H9 (cell line): Measurements from ENCODE around the gene APOL2. TPM values are rescaled to one million over a fixed set of nuclear protein-coding genes. Genes with fewer than 3 reads are reported as not detected.

ENCODE experiments used
- DNase-seq: peaks from one replicate; pipeline ENCODE4 v3.0.0-alpha.2; 2017
- H2AFZ ChIP-seq: one replicate; pipeline ENCODE4 v1.6.1; 2013; ENCODE audit warnings: mild to moderate bottlenecking, low read length, control low read depth, moderate library complexity
- H2AK5ac ChIP-seq: 2 replicates; pipeline ENCODE4 v1.6.1; 2013; ENCODE audit warnings: low read length, control low read depth, mixed read lengths; ENCODE audit not compliant: insufficient read length
- H2BK120ac ChIP-seq: one replicate; pipeline ENCODE4 v1.6.1; 2013; ENCODE audit warnings: low read depth, mild to moderate bottlenecking, low read length, control low read depth, inconsistent platforms; ENCODE audit not compliant: poor library complexity, severe bottlenecking
- H2BK12ac ChIP-seq: 2 replicates; pipeline ENCODE4 v1.6.1; 2013; ENCODE audit warnings: low read length, control low read depth, mixed read lengths, low read depth; ENCODE audit not compliant: insufficient read length
- H2BK15ac ChIP-seq: 2 replicates; pipeline ENCODE4 v1.6.1; 2013; ENCODE audit warnings: low read depth, low read length, control low read depth
- H2BK20ac ChIP-seq: one replicate; pipeline ENCODE4 v1.6.1; 2013; ENCODE audit warnings: low read depth, mild to moderate bottlenecking, low read length, control low read depth, inconsistent platforms; ENCODE audit not compliant: poor library complexity, severe bottlenecking
- H2BK5ac ChIP-seq: 2 replicates; pipeline ENCODE4 v1.6.1; 2013; ENCODE audit warnings: low read length, control low read depth, mixed read lengths; ENCODE audit not compliant: insufficient read length
- H3K14ac ChIP-seq: 2 replicates; pipeline ENCODE4 v1.6.1; 2013; ENCODE audit warnings: low read length, control low read depth; ENCODE audit not compliant: insufficient read depth
- H3K18ac ChIP-seq: 2 replicates; pipeline ENCODE4 v1.6.1; 2013; ENCODE audit warnings: low read depth, mild to moderate bottlenecking, mixed read lengths, low read length, control low read depth; ENCODE audit not compliant: insufficient read length
- H3K23ac ChIP-seq: 2 replicates; pipeline ENCODE4 v1.6.1; 2013; ENCODE audit warnings: low read length, control low read depth, mixed read lengths, low read depth; ENCODE audit not compliant: insufficient read length
- H3K23me2 ChIP-seq: 2 replicates; pipeline ENCODE4 v1.6.1; 2013; ENCODE audit warnings: low read depth, mild to moderate bottlenecking, mixed read lengths, low read length, control low read depth; ENCODE audit not compliant: insufficient read length, poor library complexity, severe bottlenecking
- H3K27ac ChIP-seq: 2 replicates; pipeline ENCODE4 v1.5.1; 2013; ENCODE audit warnings: low read length, control low read depth, mixed read lengths, low read depth; ENCODE audit not compliant: insufficient read length
- H3K27me3 ChIP-seq: 2 replicates; pipeline ENCODE4 v1.6.1; 2013; ENCODE audit warnings: low read length, control low read depth, inconsistent platforms; ENCODE audit not compliant: insufficient read depth
- H3K4ac ChIP-seq: 2 replicates; pipeline ENCODE4 v1.6.1; 2013; ENCODE audit warnings: low read depth, mild to moderate bottlenecking, control low read depth, inconsistent platforms, low read length, moderate library complexity
- H3K4me1 ChIP-seq: 2 replicates; pipeline ENCODE4 v1.6.1; 2013; ENCODE audit warnings: low read length, control low read depth, inconsistent platforms; ENCODE audit not compliant: insufficient read depth
- H3K4me2 ChIP-seq: 2 replicates; pipeline ENCODE4 v1.6.1; 2013; ENCODE audit warnings: low read length, control low read depth, mixed read lengths; ENCODE audit not compliant: insufficient read length, insufficient read depth
- H3K56ac ChIP-seq: 2 replicates; pipeline ENCODE4 v1.6.1; 2013; ENCODE audit warnings: low read depth, mild to moderate bottlenecking, mixed read lengths, low read length, control low read depth; ENCODE audit not compliant: insufficient read length
- H3K79me1 ChIP-seq: 2 replicates; pipeline ENCODE4 v1.6.1; 2013; ENCODE audit warnings: low read depth, mild to moderate bottlenecking, moderate library complexity, low read length, control low read depth, inconsistent platforms; ENCODE audit not compliant: insufficient read depth, poor library complexity, severe bottlenecking
- H3K79me2 ChIP-seq: 2 replicates; pipeline ENCODE4 v1.6.1; 2013; ENCODE audit warnings: low read length, control low read depth, inconsistent platforms; ENCODE audit not compliant: insufficient read depth
- H3K9ac ChIP-seq: 2 replicates; pipeline ENCODE4 v1.6.1; 2013; ENCODE audit warnings: low read length, control low read depth, mixed read lengths; ENCODE audit not compliant: insufficient read length; ENCODE audit errors: extremely low read depth
- H3K9me3 ChIP-seq: one replicate; pipeline ENCODE4 v1.6.1; 2013; ENCODE audit warnings: low read depth, low read length, inconsistent platforms; ENCODE audit not compliant: control insufficient read depth
- H3T11ph ChIP-seq: one replicate; pipeline ENCODE4 v1.6.1; 2013; ENCODE audit warnings: mild to moderate bottlenecking, low read length, control low read depth, inconsistent platforms
- H4K20me1 ChIP-seq: one replicate; pipeline ENCODE4 v1.6.1; 2013; ENCODE audit not compliant: control insufficient read depth, insufficient read length, insufficient read depth
- H4K5ac ChIP-seq: 2 replicates; pipeline ENCODE4 v1.6.1; 2013; ENCODE audit warnings: low read depth, mild to moderate bottlenecking, mixed read lengths, low read length, control low read depth; ENCODE audit not compliant: insufficient read length
- H4K8ac ChIP-seq: replicated peaks from 2 replicates; pipeline ENCODE4 v1.6.1; 2013; ENCODE audit warnings: low read length, control low read depth, mixed read lengths, low read depth; ENCODE audit not compliant: insufficient read length
- H4K91ac ChIP-seq: 2 replicates; pipeline ENCODE4 v1.6.1; 2013; ENCODE audit warnings: low read depth, mild to moderate bottlenecking, moderate library complexity, mixed read lengths, low read length, control low read depth; ENCODE audit not compliant: insufficient read length
- H3K27ac Mint-ChIP-seq, 3 experiments: 2 replicates in 2 of 3; 3 replicates in 1 of 3; pipeline ENCODE4 v1.8.0; 2020 to 2021; ENCODE audit warnings: mixed read lengths in 3 of 3, mild to moderate bottlenecking in 1 of 3, moderate library complexity in 1 of 3
- H3K27me3 Mint-ChIP-seq: 2 replicates; pipeline ENCODE4 v1.8.0; 2021; ENCODE audit warnings: low read depth, mild to moderate bottlenecking, moderate library complexity, mixed read lengths
- H3K36me3 Mint-ChIP-seq, 3 experiments: 2 replicates in 2 of 3; 3 replicates in 1 of 3; pipeline ENCODE4 v1.8.0; 2020 to 2021; ENCODE audit warnings: low read depth in 3 of 3, mixed read lengths in 3 of 3; ENCODE audit not compliant: insufficient read depth in 1 of 3
- H3K4me1 Mint-ChIP-seq, 2 experiments: 2 replicates each; pipeline ENCODE4 v1.8.0; 2020; ENCODE audit warnings: mixed read lengths in 2 of 2
- H3K4me3 Mint-ChIP-seq, 2 experiments: 2 replicates in 1 of 2; 3 replicates in 1 of 2; pipeline ENCODE4 v1.8.0; 2020 to 2021; ENCODE audit warnings: mild to moderate bottlenecking in 2 of 2, mixed read lengths in 2 of 2, moderate library complexity in 1 of 2
- H3K9me3 Mint-ChIP-seq, 2 experiments: 2 replicates in 1 of 2; 3 replicates in 1 of 2; pipeline ENCODE4 v1.8.0; 2020; ENCODE audit warnings: mild to moderate bottlenecking in 2 of 2, mixed read lengths in 2 of 2, moderate library complexity in 1 of 2
- WGBS: extraction: QIAGEN DNeasy Blood & Tissue Kit; methylation state at CpG from one replicate; pipeline ENCODE4 v1.1.7; 2013; ENCODE audit warnings: missing lambda C conversion rate, low lambda C conversion rate, mixed read lengths; ENCODE audit not compliant: insufficient read length; ENCODE audit errors: extremely low coverage; 5-methylcytosine and 5-hydroxymethylcytosine counted together
- total RNA-seq: library from RNA; stranded (reverse); gene quantifications from 2 replicates; pipeline ENCODE4 v1.2.1, GENCODE V29; 2021
- TF ChIP-seq, protein P1 (sequence below): fragments of 200-600 bp; sonication (generic); conservative IDR thresholded peaks from 3 replicates; pipeline ENCODE4 v1.8.0; 2021; ENCODE audit warnings: antibody characterized with exemption, mild to moderate bottlenecking

The APOL2 gene
- total RNA-seq, 1 experiment from 2014 or later = 15.6 TPM

DNA sequence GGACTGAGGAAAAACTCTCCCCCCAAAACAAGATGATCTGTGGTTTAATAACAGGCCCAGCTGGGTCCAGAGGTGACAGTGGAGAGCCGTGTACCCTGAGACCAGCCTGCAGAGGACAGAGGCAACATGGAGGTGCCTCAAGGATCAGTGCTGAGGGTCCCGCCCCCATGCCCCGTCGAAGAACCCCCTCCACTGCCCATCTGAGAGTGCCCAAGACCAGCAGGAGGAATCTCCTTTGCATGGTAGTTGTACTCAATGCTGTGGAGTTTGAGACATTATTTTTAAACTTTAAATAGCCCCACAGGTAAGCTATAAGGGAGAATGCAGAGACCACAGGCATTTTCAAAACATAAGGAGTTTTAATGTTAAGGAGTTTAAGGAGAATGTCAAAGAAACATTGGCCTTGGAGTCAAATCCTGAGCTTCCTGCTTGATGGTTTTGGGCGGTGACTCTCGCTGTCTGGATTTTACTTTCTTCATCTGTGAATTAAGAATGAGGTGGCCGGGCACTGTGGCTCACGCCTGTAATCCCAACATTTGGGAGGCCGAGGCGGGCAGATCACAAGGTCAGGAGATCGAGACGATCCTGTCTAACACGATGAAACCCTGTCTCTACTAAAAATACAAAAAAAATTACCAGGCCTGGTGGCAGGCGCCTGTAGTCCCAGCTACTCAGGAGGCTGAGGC is 20.4 kb upstream of the APOL2 start:
- no peak overlapping the region for H2BK15ac ChIP-seq
- no CpG with 5 or more reads among the region's 14 CpGs for WGBS
- peak overlapping the region; percentile 96 to 98 (median 96); a peak in 6 of 7 replicates for H3K27ac Mint-ChIP-seq

More for the DNA sequence above, 20.4 kb upstream of the APOL2 start:
- Histone ChIP-seq H4K20me1 (no peaks in the 10 kb centered on the region), H2BK120ac (no peak overlapping the region), H3K27ac (no peak overlapping the region), H4K5ac (no peak overlapping the region), H3K4me2 (peak overlapping the region; percentile 23), H2BK12ac (peak overlapping the region; percentile 57), H3K4me1 (no peaks in the 10 kb centered on the region; the same call in 1 of the 2 replicates), H3K23me2 (no peaks in the 10 kb centered on the region), H4K91ac (no peak overlapping the region), H3K23ac (no peak overlapping the region), H4K8ac (no peak overlapping the region), H3T11ph (no peak overlapping the region), H2AFZ (no peak overlapping the region), H2BK5ac (no peak overlapping the region), H3K27me3 (no peaks in the 10 kb centered on the region), H3K9ac (no peak overlapping the region), H2BK20ac (no peak overlapping the region), H3K56ac (no peak overlapping the region), H3K4ac (no peak overlapping the region), H3K14ac (peak overlapping the region; percentile 78; the same call in 1 of the 2 replicates), H3K9me3 (no peaks in the 10 kb centered on the region), H3K79me1 (no peaks in the 10 kb centered on the region), H3K18ac (peak overlapping the region; percentile 90), H2AK5ac (no peak overlapping the region), H3K79me2 (no peaks in the 10 kb centered on the region)
- H3K36me3 Mint-ChIP-seq = no peaks in the 10 kb centered on the region
- H3K4me3 Mint-ChIP-seq = peak overlapping the region; percentile 36 to 68
- H3K9me3 Mint-ChIP-seq = no peaks in the 10 kb centered on the region
- TF ChIP-seq, protein P1, sequence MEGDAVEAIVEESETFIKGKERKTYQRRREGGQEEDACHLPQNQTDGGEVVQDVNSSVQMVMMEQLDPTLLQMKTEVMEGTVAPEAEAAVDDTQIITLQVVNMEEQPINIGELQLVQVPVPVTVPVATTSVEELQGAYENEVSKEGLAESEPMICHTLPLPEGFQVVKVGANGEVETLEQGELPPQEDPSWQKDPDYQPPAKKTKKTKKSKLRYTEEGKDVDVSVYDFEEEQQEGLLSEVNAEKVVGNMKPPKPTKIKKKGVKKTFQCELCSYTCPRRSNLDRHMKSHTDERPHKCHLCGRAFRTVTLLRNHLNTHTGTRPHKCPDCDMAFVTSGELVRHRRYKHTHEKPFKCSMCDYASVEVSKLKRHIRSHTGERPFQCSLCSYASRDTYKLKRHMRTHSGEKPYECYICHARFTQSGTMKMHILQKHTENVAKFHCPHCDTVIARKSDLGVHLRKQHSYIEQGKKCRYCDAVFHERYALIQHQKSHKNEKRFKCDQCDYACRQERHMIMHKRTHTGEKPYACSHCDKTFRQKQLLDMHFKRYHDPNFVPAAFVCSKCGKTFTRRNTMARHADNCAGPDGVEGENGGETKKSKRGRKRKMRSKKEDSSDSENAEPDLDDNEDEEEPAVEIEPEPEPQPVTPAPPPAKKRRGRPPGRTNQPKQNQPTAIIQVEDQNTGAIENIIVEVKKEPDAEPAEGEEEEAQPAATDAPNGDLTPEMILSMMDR = no peak
- peaks cover 36 to 37% of the 10 kb centered on the region in 2 experiments for H3K4me1 Mint-ChIP-seq
- no peak for DNase-seq
- H3K27me3 Mint-ChIP-seq = peaks cover 1% of the 10 kb centered on the region; the same call in 1 of the 2 replicates
